HFFc6 (cell line): ENCODE measurements around the gene SIN3A. TPM values are rescaled to one million over a fixed set of nuclear protein-coding genes. Genes with fewer than 3 reads are reported as not detected.

Source experiments
- DNase-seq: peaks from one replicate; pipeline ENCODE4 v3.0.0-alpha.2; 2018
- H3K27ac Mint-ChIP-seq: 2 replicates; pipeline ENCODE4 v1.8.0; 2020; ENCODE audit warnings: mild to moderate bottlenecking, mixed read lengths
- H3K27me3 Mint-ChIP-seq: 2 replicates; pipeline ENCODE4 v1.8.0; 2021; ENCODE audit warnings: mild to moderate bottlenecking, moderate library complexity, mixed read lengths; ENCODE audit not compliant: insufficient read depth
- H3K36me3 Mint-ChIP-seq: 2 replicates; pipeline ENCODE4 v1.8.0; 2021; ENCODE audit warnings: low read depth, mixed read lengths
- H3K4me1 Mint-ChIP-seq: 2 replicates; pipeline ENCODE4 v1.8.0; 2020; ENCODE audit warnings: low read depth, mixed read lengths
- H3K4me3 Mint-ChIP-seq: 2 replicates; pipeline ENCODE4 v1.8.0; 2020; ENCODE audit warnings: mild to moderate bottlenecking, moderate library complexity, mixed read lengths
- H3K9me3 Mint-ChIP-seq: 2 replicates; pipeline ENCODE4 v1.8.0; 2020; ENCODE audit warnings: mild to moderate bottlenecking, mixed read lengths
- total RNA-seq, 6 experiments: library from RNA; stranded (reverse); fragmentation: NEBNext Ultra II Directional; extraction: Animal tissue kit (Norgen Biotek cat#: 25700); gene quantifications; 2 replicates in 1 of 6; 3 replicates in 5 of 6; pipeline ENCODE4 v1.2.3, GENCODE V29; 2021
- TF ChIP-seq, protein P1 (sequence below): fragments of 200-600 bp; sonication (generic); IDR thresholded peaks from 2 replicates; pipeline ENCODE4 v1.5.0; 2021; ENCODE audit warnings: antibody characterized with exemption, mild to moderate bottlenecking

SIN3A gene
- total RNA-seq, 6 experiments from 2014 or later = 36.6 to 49.3 (median 39.8) TPM

DNA sequence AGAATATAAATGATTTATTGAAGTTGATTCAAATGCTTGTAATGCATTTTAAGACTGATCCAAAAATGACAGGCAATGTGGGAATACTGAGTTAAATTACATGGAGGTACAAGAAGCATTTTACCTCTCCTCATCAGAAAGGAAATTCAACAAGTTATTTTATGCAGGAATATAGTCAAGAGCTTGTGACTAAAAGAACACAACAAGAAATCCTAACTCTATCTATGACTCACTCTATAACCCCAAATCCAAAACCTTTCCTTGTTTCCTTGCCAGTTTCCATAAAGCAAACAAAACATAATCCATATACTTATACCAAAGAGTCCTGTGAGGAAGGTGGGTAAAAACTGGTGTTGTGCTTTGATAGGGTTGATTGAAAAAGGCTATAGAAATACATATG, 30.8 kb downstream of the SIN3A start:
- no peaks in the 10 kb centered on the region for H3K27me3 Mint-ChIP-seq
- peaks cover 7% of the 10 kb centered on the region; the same call in 1 of the 2 replicates for H3K36me3 Mint-ChIP-seq
- DNase-seq = no peak
- H3K4me3 Mint-ChIP-seq = no peak overlapping the region
- peaks cover 9% of the 10 kb centered on the region for H3K4me1 Mint-ChIP-seq
- TF ChIP-seq, protein P1, sequence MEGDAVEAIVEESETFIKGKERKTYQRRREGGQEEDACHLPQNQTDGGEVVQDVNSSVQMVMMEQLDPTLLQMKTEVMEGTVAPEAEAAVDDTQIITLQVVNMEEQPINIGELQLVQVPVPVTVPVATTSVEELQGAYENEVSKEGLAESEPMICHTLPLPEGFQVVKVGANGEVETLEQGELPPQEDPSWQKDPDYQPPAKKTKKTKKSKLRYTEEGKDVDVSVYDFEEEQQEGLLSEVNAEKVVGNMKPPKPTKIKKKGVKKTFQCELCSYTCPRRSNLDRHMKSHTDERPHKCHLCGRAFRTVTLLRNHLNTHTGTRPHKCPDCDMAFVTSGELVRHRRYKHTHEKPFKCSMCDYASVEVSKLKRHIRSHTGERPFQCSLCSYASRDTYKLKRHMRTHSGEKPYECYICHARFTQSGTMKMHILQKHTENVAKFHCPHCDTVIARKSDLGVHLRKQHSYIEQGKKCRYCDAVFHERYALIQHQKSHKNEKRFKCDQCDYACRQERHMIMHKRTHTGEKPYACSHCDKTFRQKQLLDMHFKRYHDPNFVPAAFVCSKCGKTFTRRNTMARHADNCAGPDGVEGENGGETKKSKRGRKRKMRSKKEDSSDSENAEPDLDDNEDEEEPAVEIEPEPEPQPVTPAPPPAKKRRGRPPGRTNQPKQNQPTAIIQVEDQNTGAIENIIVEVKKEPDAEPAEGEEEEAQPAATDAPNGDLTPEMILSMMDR = no peak
- H3K9me3 Mint-ChIP-seq = no peaks in the 10 kb centered on the region
- peak overlapping the region; percentile 38; the same call in 1 of the 2 replicates for H3K27ac Mint-ChIP-seq

DNA sequence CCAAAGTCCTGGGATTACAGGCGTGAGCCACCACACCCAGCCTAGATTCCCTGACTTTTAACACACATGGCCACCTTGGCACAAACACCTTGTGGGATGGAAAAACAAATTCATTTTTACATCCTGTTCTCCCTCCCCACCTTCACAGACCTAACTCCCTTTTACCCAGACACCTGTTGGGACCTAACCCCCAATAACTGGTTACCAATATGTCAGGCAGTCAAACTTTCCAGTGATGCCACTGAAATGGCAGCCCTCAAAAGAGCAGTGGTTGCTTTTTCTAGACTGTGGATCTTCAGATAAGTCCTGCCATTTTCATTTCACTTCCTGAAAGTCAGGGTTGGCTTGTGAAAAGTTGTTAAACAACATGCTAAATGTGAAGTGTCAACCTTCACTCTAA, 34.9 kb downstream of the SIN3A start:
- H3K36me3 Mint-ChIP-seq = peaks cover 24% of the 10 kb centered on the region
- H3K27me3 Mint-ChIP-seq = peaks cover 2% of the 10 kb centered on the region; the same call in 1 of the 2 replicates
- no peak for DNase-seq
- no peak overlapping the region; the same call in 1 of the 2 replicates for H3K27ac Mint-ChIP-seq
- H3K4me3 Mint-ChIP-seq = no peak overlapping the region
- no peaks in the 10 kb centered on the region for H3K9me3 Mint-ChIP-seq
- peaks cover 9% of the 10 kb centered on the region for H3K4me1 Mint-ChIP-seq
- TF ChIP-seq, protein P1 = no peak

DNA sequence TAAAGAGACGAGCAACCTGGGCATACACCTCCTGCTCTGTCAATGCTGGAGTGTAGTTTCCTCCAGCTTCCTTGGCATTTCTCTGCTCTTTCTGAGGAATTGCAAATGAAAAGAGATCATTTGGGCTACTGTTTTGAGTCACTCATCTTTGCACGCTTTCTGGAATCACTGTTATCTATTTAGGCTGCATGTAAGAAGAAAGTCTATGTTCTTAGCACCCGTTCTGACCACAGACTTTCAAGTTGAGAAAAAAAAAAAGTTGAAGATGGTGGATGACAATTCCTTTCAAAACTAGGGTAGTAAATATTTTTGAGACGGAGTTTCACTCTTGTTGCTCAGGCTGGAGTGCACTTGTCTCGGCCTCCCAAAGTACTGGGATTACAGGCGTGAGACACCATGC, 41.3 kb downstream of the SIN3A start:
- Mint-ChIP-seq H3K36me3 (peaks cover 64% of the 10 kb centered on the region), H3K9me3 (no peaks in the 10 kb centered on the region), H3K27ac (no peak overlapping the region)

DNA sequence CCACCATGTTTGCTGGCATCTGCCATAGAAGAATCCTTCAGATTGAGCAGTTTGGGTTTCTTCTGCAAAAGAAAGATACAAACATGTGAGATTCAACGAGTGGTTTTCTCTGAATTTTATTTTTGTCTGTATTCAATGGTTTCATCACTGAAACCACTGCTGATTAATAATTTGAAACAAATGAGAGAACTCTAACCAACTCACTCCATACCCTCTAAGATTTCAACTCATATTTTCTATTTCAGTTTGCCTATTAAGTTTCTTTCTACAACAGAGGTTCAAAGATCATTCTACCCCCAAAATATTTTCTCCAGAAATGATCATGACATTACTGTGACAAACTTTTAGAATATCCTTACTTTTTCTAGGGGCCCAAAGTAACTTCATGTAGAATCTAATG, 44.4 kb downstream of the SIN3A start:
- Mint-ChIP-seq H3K27me3 (no peaks in the 10 kb centered on the region; the same call in 1 of the 2 replicates), H3K36me3 (peaks cover 54% of the 10 kb centered on the region), H3K4me1 (no peaks in the 10 kb centered on the region), H3K9me3 (no peaks in the 10 kb centered on the region), H3K4me3 (no peak overlapping the region), H3K27ac (no peak overlapping the region)
- DNase-seq = no peak
- TF ChIP-seq, protein P1 = no peak

More for the DNA sequence above, 41.3 kb downstream of the SIN3A start:
- Mint-ChIP-seq H3K27me3 (no peaks in the 10 kb centered on the region; the same call in 1 of the 2 replicates), H3K4me3 (no peak overlapping the region), H3K4me1 (no peaks in the 10 kb centered on the region)
- no peak for DNase-seq
- TF ChIP-seq, protein P1 = no peak

DNA sequence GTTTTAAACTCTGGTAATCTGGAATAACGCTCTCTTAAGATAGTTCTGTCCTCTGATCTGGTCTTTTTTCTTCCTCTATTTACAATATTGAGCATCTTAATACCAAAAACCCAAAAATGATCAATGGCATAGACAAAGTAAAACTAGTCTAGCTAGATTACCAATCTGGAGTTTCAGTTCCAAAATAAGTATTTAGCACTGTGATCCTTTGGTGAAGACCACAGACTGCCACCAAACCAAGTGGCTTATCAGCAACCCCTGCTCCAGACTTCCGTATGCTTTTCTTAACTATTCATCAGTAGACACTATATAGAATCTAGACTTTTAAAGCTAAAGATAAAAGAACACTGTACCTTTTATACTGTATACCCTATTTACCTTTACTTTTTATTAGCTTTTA, 47.6 kb downstream of the SIN3A start:
- peaks cover 37% of the 10 kb centered on the region for H3K36me3 Mint-ChIP-seq

More for the DNA sequence above, 47.6 kb downstream of the SIN3A start:
- DNase-seq = no peak
- no peaks in the 10 kb centered on the region for H3K4me1 Mint-ChIP-seq
- no peaks in the 10 kb centered on the region for H3K27me3 Mint-ChIP-seq
- TF ChIP-seq, protein P1 = no peak
- H3K4me3 Mint-ChIP-seq = no peak overlapping the region
- H3K27ac Mint-ChIP-seq = no peak overlapping the region
- H3K9me3 Mint-ChIP-seq = no peaks in the 10 kb centered on the region
